Caco-2 (cell line): ENCODE results near the gene MMP23B. TPM values are rescaled to one million over a fixed set of nuclear protein-coding genes. Genes with fewer than 3 reads are reported as not detected.

Experiments
- BruUV-seq: library from RNA; stranded (reverse); fragments of 400-500 nt; replicated peaks from 2 replicates; lab custom pipeline; 2021; lab: Mats Ljungman, UMichigan
- CTCF ChIA-PET: fragments of 300-600 bp; sonication (Branson Sonifier 250); formaldehyde crosslinking; loops from one replicate; lab custom pipeline; 2022; ENCODE audit warnings: antibody characterized with exemption; lab: Charles Lee
- POLR2A ChIA-PET: fragments of 300-600 bp; sonication (Branson Sonifier 250); formaldehyde crosslinking; loops from one replicate; lab custom pipeline; 2022; ENCODE audit warnings: antibody characterized with exemption; lab: Charles Lee
- DNase-seq, 2 experiments: peaks; one replicate each; pipeline versions ENCODE4 v3.0.0 to v3.0.0-alpha.2; 2020 to 2022
- H3K27me3 ChIP-seq: replicated peaks from 2 replicates; pipeline ENCODE4 v1.6.0; 2011; ENCODE audit warnings: low read length; ENCODE audit not compliant: control insufficient read depth, insufficient read depth
- H3K36me3 ChIP-seq: 2 replicates; pipeline ENCODE4 v1.5.1; 2011; ENCODE audit warnings: low read length; ENCODE audit not compliant: control insufficient read depth, insufficient read depth
- H3K4me1 ChIP-seq: fragments of 250-450 bp; sonication (Bioruptor Pico); 2 replicates; pipeline ENCODE4 v1.5.1; 2020; ENCODE audit warnings: mild to moderate bottlenecking
- H3K4me3 ChIP-seq: 2 replicates; pipeline ENCODE4 v1.5.1; 2011; ENCODE audit warnings: low read depth, mild to moderate bottlenecking, control low read depth, low read length
- H3K9me3 ChIP-seq: fragments of 250-450 bp; sonication (Bioruptor Pico); 2 replicates; pipeline ENCODE4 v1.5.1; 2020; ENCODE audit warnings: mild to moderate bottlenecking, moderate library complexity
- H3K27ac Mint-ChIP-seq: one replicate; pipeline ENCODE4 v1.8.0; 2022; ENCODE audit warnings: mixed read lengths; ENCODE audit not compliant: unreplicated experiment
- H3K27me3 Mint-ChIP-seq: one replicate; pipeline ENCODE4 v1.8.0; 2022; ENCODE audit warnings: mixed read lengths; ENCODE audit not compliant: insufficient read depth, unreplicated experiment
- H3K36me3 Mint-ChIP-seq: one replicate; pipeline ENCODE4 v1.8.0; 2022; ENCODE audit warnings: mild to moderate bottlenecking, mixed read lengths; ENCODE audit not compliant: insufficient read depth, unreplicated experiment
- H3K4me1 Mint-ChIP-seq: one replicate; pipeline ENCODE4 v1.8.0; 2022; ENCODE audit warnings: low read depth, mixed read lengths; ENCODE audit not compliant: unreplicated experiment
- H3K4me3 Mint-ChIP-seq: one replicate; pipeline ENCODE4 v1.8.0; 2022; ENCODE audit warnings: mild to moderate bottlenecking, moderate library complexity, mixed read lengths; ENCODE audit not compliant: unreplicated experiment
- H3K9me3 Mint-ChIP-seq: one replicate; pipeline ENCODE4 v1.8.0; 2022; ENCODE audit warnings: mixed read lengths; ENCODE audit not compliant: unreplicated experiment
- CTCF ChIP-seq, 2 experiments: fragments of 200-600 bp in 1 of 2; IDR thresholded peaks; 1 replicate in 1 of 2; 2 replicates in 1 of 2; pipeline versions ENCODE4 v1.5.1 to v1.8.0; 2011 to 2022; ENCODE audit warnings: antibody characterized with exemption in 1 of 2, control low read depth in 1 of 2, inconsistent platforms in 1 of 2, low read depth in 1 of 2, low read length in 1 of 2, mild to moderate bottlenecking in 1 of 2, moderate library complexity in 1 of 2; ENCODE audit not compliant: insufficient read depth in 1 of 2, severe bottlenecking in 1 of 2, unreplicated experiment in 1 of 2
- intact Hi-C: fragments of 100-400 bp; cut with micrococcal nuclease; formaldehyde crosslinking; loops from one replicate; pipeline ENCODE4 v1.10.0; 2022; ENCODE audit not compliant: unreplicated experiment
- total RNA-seq: library from RNA; stranded (reverse); gene quantifications from 2 replicates; pipeline ENCODE4 v1.2.3, GENCODE V29; 2022

MMP23B gene
- total RNA-seq, 1 experiment from 2014 or later, result 6.0 TPM

- no TSS peak for BruUV-seq
- POLR2A ChIA-PET, result no interaction called here
- no peaks in the 10 kb centered on the region for H3K27me3 ChIP-seq
These were observed 51.3 kb downstream of the MMP23B start for GRCh38 chr1:1683104-1683905.

More at GRCh38 chr1:1683104-1683905, 51.3 kb downstream of the MMP23B start:
- Mint-ChIP-seq H3K4me1 (no peaks in the 10 kb centered on the region), H3K27me3 (no peaks in the 10 kb centered on the region), H3K9me3 (no peaks in the 10 kb centered on the region), H3K27ac (no peak overlapping the region), H3K4me3 (no peak overlapping the region), H3K36me3 (peaks cover 13% of the 10 kb centered on the region)
- DNase-seq, result no peak
- Histone ChIP-seq H3K4me1 (no peaks in the 10 kb centered on the region), H3K9me3 (no peaks in the 10 kb centered on the region), H3K36me3 (no peaks in the 10 kb centered on the region), H3K4me3 (no peak overlapping the region)
- CTCF ChIA-PET, result no interaction called here
- intact Hi-C loops, result no loop called here
- TF ChIP-seq CTCF (IDR thresholded peaks at IDR 0.05; ENCODE audit: insufficient read depth in 1 of 2, low read depth in 1 of 2, low read length in 1 of 2, severe bottlenecking in 1 of 2, unreplicated experiment in 1 of 2), result no peak

Other genes starting within 250 kb of the MMP23B start
- gene CCNL2, start 232.8 kb upstream of the MMP23B start, total RNA-seq, result 145 and 147 TPM in 2 replicates
- 109 and 110 TPM in 2 replicates for gene MRPL20, start 224.9 kb upstream of the MMP23B start, total RNA-seq
- gene ANKRD65, start 210.9 kb upstream of the MMP23B start, total RNA-seq, result 1.6 and 3.2 TPM in 2 replicates
- gene VWA1, start 196.5 kb upstream of the MMP23B start, total RNA-seq, result 73.7 and 74.7 TPM in 2 replicates
- gene ATAD3C, start 182.5 kb upstream of the MMP23B start, total RNA-seq, result 0.84 and 0.95 TPM in 2 replicates
- gene ATAD3B, start 160.4 kb upstream of the MMP23B start, total RNA-seq, result 48.1 and 54.7 TPM in 2 replicates
- 58.6 and 67.3 TPM in 2 replicates for gene ATAD3A, start 120.0 kb upstream of the MMP23B start, total RNA-seq
- gene TMEM240, start 91.5 kb upstream of the MMP23B start, total RNA-seq, result 1.0 and 1.2 TPM in 2 replicates
- gene SSU72, start 57.3 kb upstream of the MMP23B start, total RNA-seq, result 91.5 and 96.2 TPM in 2 replicates
- gene FNDC10, start 32.0 kb upstream of the MMP23B start, total RNA-seq, result 13.6 and 15.6 TPM in 2 replicates
- gene MIB2, start 16.7 kb upstream of the MMP23B start, total RNA-seq, result 31.9 and 32.4 TPM in 2 replicates
- gene CDK11B, start 26.8 kb downstream of the MMP23B start, total RNA-seq, result 29.3 and 30.2 TPM in 2 replicates
- gene SLC35E2B, start 60.6 kb downstream of the MMP23B start, total RNA-seq, result 26.1 and 26.4 TPM in 2 replicates
- gene CDK11A, start 92.2 kb downstream of the MMP23B start, total RNA-seq, result 49.6 and 53.7 TPM in 2 replicates
- 76.7 and 85.8 TPM in 2 replicates for gene NADK, start 146.3 kb downstream of the MMP23B start, total RNA-seq